HEK293 (cell line): ENCODE results near the gene ITGA3.

ENCODE experiments used
- CTCF ChIA-PET: fragments of 350-600 bp; formaldehyde crosslinking; extraction: SDS; loops from one replicate; lab custom pipeline; 2021; ENCODE audit warnings: antibody characterized with exemption; lab: Yijun Ruan, JAX
- POLR2A ChIA-PET: fragments of 300-600 bp; formaldehyde crosslinking; extraction: SDS; loops from one replicate; lab custom pipeline; 2020; ENCODE audit warnings: antibody characterized with exemption, inconsistent platforms; lab: Yijun Ruan, JAX
- H3K27ac ChIP-seq: fragments of 200-500 bp; sonication (Bioruptor generic); 2 replicates; pipeline ENCODE4 v1.5.1; 2014; ENCODE audit warnings: low read depth, low read length, control low read depth, inconsistent platforms; ENCODE audit errors: extremely low read depth
- H3K36me3 ChIP-seq, 2 experiments: fragments of 200-500 bp in 1 of 2; sonication (Bioruptor generic) in 1 of 2; 1 replicate in 1 of 2; 2 replicates in 1 of 2; pipeline ENCODE4 v1.5.1; 2014 to 2017; ENCODE audit warnings: inconsistent platforms in 2 of 2, low read length in 2 of 2; ENCODE audit not compliant: control insufficient read depth in 2 of 2, insufficient read depth in 1 of 2
- H3K4me1 ChIP-seq: fragments of 200-500 bp; sonication (Bioruptor generic); 2 replicates; pipeline ENCODE4 v1.5.1; 2014; ENCODE audit warnings: mild to moderate bottlenecking, low read length, inconsistent platforms; ENCODE audit not compliant: control insufficient read depth, insufficient read depth
- H3K4me3 ChIP-seq: 2 replicates; pipeline ENCODE4 v1.5.1; 2011; ENCODE audit warnings: low read depth, mild to moderate bottlenecking, control low read depth, low read length, moderate library complexity
- H3K9me3 ChIP-seq: fragments of 200-500 bp; sonication (Bioruptor generic); 2 replicates; pipeline ENCODE4 v1.5.1; 2014; ENCODE audit warnings: low read depth, low read length, inconsistent platforms; ENCODE audit not compliant: control insufficient read depth, insufficient read depth
- EGR2 ChIP-seq: fragments of 450-650 bp; formaldehyde crosslinking; IDR thresholded peaks from 2 replicates; pipeline ENCODE4 v1.5.1; 2016; ENCODE audit warnings: low read depth, missing biosample characterization, missing genetic modification characterization
- GFI1B ChIP-seq: fragments of 450-650 bp; formaldehyde crosslinking; IDR thresholded peaks from 2 replicates; pipeline ENCODE4 v1.5.1; 2016; ENCODE audit warnings: missing biosample characterization, missing genetic modification characterization
- GLIS1 ChIP-seq: fragments of 450-650 bp; formaldehyde crosslinking; IDR thresholded peaks from 2 replicates; pipeline ENCODE4 v1.5.1; 2016; ENCODE audit warnings: missing biosample characterization, missing genetic modification characterization
- PRDM1 ChIP-seq: fragments of 450-650 bp; formaldehyde crosslinking; IDR thresholded peaks from 2 replicates; pipeline ENCODE4; 2016; ENCODE audit warnings: missing biosample characterization, missing genetic modification characterization
- REST ChIP-seq: fragments of 450-650 bp; formaldehyde crosslinking; IDR thresholded peaks from 2 replicates; pipeline ENCODE4 v1.5.1; 2016; ENCODE audit warnings: missing biosample characterization, missing genetic modification characterization
- ZBTB10 ChIP-seq: fragments of 450-650 bp; formaldehyde crosslinking; IDR thresholded peaks from 2 replicates; pipeline ENCODE4 v1.5.1; 2016; ENCODE audit warnings: missing biosample characterization, missing genetic modification characterization
- ZBTB20 ChIP-seq: fragments of 450-650 bp; formaldehyde crosslinking; IDR thresholded peaks from 2 replicates; pipeline ENCODE4 v1.5.1; 2016; ENCODE audit warnings: missing biosample characterization, missing genetic modification characterization
- ZFHX2 ChIP-seq: fragments of 450-650 bp; formaldehyde crosslinking; conservative IDR thresholded peaks from 2 replicates; pipeline ENCODE4 v1.5.1; 2016; ENCODE audit warnings: missing biosample characterization, missing genetic modification characterization
- ZFP69B ChIP-seq: fragments of 450-650 bp; formaldehyde crosslinking; IDR thresholded peaks from 2 replicates; pipeline ENCODE4 v1.5.1; 2016; ENCODE audit warnings: missing biosample characterization, missing genetic modification characterization
- ZIC2 ChIP-seq: fragments of 450-650 bp; formaldehyde crosslinking; IDR thresholded peaks from 2 replicates; pipeline ENCODE4 v1.5.1; 2016; ENCODE audit warnings: missing biosample characterization, missing genetic modification characterization
- ZNF155 ChIP-seq: fragments of 450-650 bp; formaldehyde crosslinking; IDR thresholded peaks from 2 replicates; pipeline ENCODE4 v1.5.1; 2016; ENCODE audit warnings: missing biosample characterization, missing genetic modification characterization
- ZNF341 ChIP-seq: fragments of 450-650 bp; formaldehyde crosslinking; IDR thresholded peaks from 2 replicates; pipeline ENCODE4; 2016; ENCODE audit warnings: low read depth, missing biosample characterization, missing genetic modification characterization
- ZNF473 ChIP-seq: fragments of 450-650 bp; formaldehyde crosslinking; IDR thresholded peaks from 2 replicates; pipeline ENCODE4 v1.5.1; 2017; ENCODE audit warnings: missing biosample characterization, missing genetic modification characterization
- ZNF518A ChIP-seq: fragments of 450-650 bp; formaldehyde crosslinking; conservative IDR thresholded peaks from 2 replicates; pipeline ENCODE4 v1.5.1; 2016; ENCODE audit warnings: low read depth, missing biosample characterization, missing genetic modification characterization
- ZNF530 ChIP-seq: fragments of 450-650 bp; formaldehyde crosslinking; IDR thresholded peaks from 2 replicates; pipeline ENCODE4 v1.5.1; 2016; ENCODE audit warnings: low read depth, missing biosample characterization, missing genetic modification characterization
- ZNF558 ChIP-seq: fragments of 450-650 bp; formaldehyde crosslinking; IDR thresholded peaks from 2 replicates; pipeline ENCODE4 v1.5.1; 2016; ENCODE audit warnings: missing biosample characterization, missing genetic modification characterization
- ZNF596 ChIP-seq: fragments of 450-650 bp; IDR thresholded peaks from 2 replicates; pipeline ENCODE4 v1.5.0; 2018; ENCODE audit warnings: missing biosample characterization, mild to moderate bottlenecking, missing genetic modification characterization, moderate library complexity
- ZNF645 ChIP-seq: fragments of 450-650 bp; formaldehyde crosslinking; IDR thresholded peaks from 2 replicates; pipeline ENCODE4; 2016; ENCODE audit warnings: missing biosample characterization, missing genetic modification characterization
- ZNF660 ChIP-seq: fragments of 450-650 bp; IDR thresholded peaks from 2 replicates; pipeline ENCODE4 v1.5.1; 2018; ENCODE audit warnings: missing biosample characterization, mild to moderate bottlenecking, missing genetic modification characterization
- ZNF664 ChIP-seq: fragments of 450-650 bp; formaldehyde crosslinking; IDR thresholded peaks from 2 replicates; pipeline ENCODE4 v1.5.1; 2016; ENCODE audit warnings: missing biosample characterization, missing genetic modification characterization
- ZSCAN23 ChIP-seq: fragments of 450-650 bp; formaldehyde crosslinking; IDR thresholded peaks from 2 replicates; pipeline ENCODE4 v1.5.1; 2016; ENCODE audit warnings: missing biosample characterization, missing genetic modification characterization

Gene ITGA3

GRCh38 chr17:50099003-50099402 is 43.1 kb downstream of the ITGA3 start (continued):
- TF ChIP-seq ZNF645 (no peak), ZIC2 (peak; percentile 85), ZNF473 (tag by site-specific recombination) (no peak), ZNF518A (tag by site-specific recombination) (no peak), ZNF530 (no peak), EGR2 (peak; percentile 71), ZFP69B (tag by site-specific recombination) (no peak), ZBTB10 (tag by site-specific recombination) (no peak), GFI1B (tag by site-specific recombination) (no peak), ZNF341 (no peak), ZNF596 (tag by site-specific recombination) (no peak), REST (tag by site-specific recombination) (no peak), GLIS1 (tag by site-specific recombination) (peak; percentile 26; the same call in 1 of the 2 replicates), ZFHX2 (tag by site-specific recombination) (peak; percentile 76), ZNF660 (no peak), ZNF558 (tag by site-specific recombination) (no peak)

- ChIA-PET CTCF (interaction anchor here (0.5 to 3.2 kb wide), 9 partner anchors 13 to 209 kb away, joined by 3 to 16 read pairs (median 3); no protein-coding TSS in a partner anchor), POLR2A (interaction anchor here (0.8 kb wide), 1 partner anchor 51 kb away, joined by 3 read pairs; no protein-coding TSS in a partner anchor)
- no peak overlapping the region for H3K4me3 ChIP-seq
- peaks cover 0 to 60% of the 10 kb centered on the region in 2 experiments; a peak in 1 of 3 replicates for H3K36me3 ChIP-seq
- H3K4me1 ChIP-seq, result peaks cover 7% of the 10 kb centered on the region
- H3K9me3 ChIP-seq, result no peaks in the 10 kb centered on the region
- H3K27ac ChIP-seq, result no peak overlapping the region
- TF ChIP-seq PRDM1 (tag by site-specific recombination), result no peak
- no peak for TF ChIP-seq ZNF155
- TF ChIP-seq ZBTB20 (tag by site-specific recombination), result no peak
- TF ChIP-seq ZNF664 (tag by site-specific recombination), result 0 out of 2 replicates have a peak, but pooled peaks have one; percentile 9
- TF ChIP-seq ZNF518A (tag by site-specific recombination), result no peak
- peak; percentile 60; the same call in 1 of the 2 replicates for TF ChIP-seq ZSCAN23
These were observed 44.6 kb downstream of the ITGA3 start for GRCh38 chr17:50100480-50100883.
